ENCODE measurements around the gene FCHO2. TPM values are rescaled to one million over a fixed set of nuclear protein-coding genes. Genes with fewer than 3 reads are reported as not detected.

The FCHO2 gene
- total RNA-seq, 1 donor from 2014 or later = 17.7 TPM

DNA sequence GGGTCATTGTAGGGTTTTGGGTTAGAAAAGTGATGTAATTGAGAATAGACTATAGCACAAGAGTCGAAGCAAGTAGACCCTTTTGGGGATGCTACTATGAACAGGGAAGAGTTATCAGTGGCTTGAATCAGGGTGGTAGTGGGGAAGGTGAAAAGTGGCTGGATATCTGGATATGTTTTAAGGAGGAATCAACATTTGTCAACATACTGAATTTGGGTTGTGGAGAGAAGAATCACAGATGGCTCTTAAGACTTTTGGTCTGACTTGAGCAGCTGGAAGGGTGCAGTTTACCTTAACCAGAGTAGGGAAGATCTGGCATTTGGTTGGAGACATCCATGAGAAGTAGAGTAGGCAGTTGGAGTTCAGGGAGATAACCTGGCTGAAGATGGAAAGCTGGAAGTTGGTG is 38.5 kb upstream of the FCHO2 start:
- H3K4me1 Mint-ChIP-seq = no peaks in the 10 kb centered on the region
- H3K27ac ChIP-seq = no peak overlapping the region
- H3K4me3 Mint-ChIP-seq = no peak overlapping the region
- H3K9me3 ChIP-seq (ENCODE audit: low read depth) = no peaks in the 10 kb centered on the region
- DNase-seq (ENCODE audit: low spot score) = no peak
- H3K27me3 ChIP-seq = no peaks in the 10 kb centered on the region
- H3K4me1 ChIP-seq = no peaks in the 10 kb centered on the region
- peaks cover 6% of the 10 kb centered on the region for H3K36me3 ChIP-seq
- H3K27ac Mint-ChIP-seq = no peak overlapping the region
- H3K9ac ChIP-seq = no peak overlapping the region
- H3K36me3 Mint-ChIP-seq = peaks cover 3% of the 10 kb centered on the region
- no peaks in the 10 kb centered on the region for H4K20me1 ChIP-seq (ENCODE audit: low read depth)
- TF ChIP-seq, protein P1, sequence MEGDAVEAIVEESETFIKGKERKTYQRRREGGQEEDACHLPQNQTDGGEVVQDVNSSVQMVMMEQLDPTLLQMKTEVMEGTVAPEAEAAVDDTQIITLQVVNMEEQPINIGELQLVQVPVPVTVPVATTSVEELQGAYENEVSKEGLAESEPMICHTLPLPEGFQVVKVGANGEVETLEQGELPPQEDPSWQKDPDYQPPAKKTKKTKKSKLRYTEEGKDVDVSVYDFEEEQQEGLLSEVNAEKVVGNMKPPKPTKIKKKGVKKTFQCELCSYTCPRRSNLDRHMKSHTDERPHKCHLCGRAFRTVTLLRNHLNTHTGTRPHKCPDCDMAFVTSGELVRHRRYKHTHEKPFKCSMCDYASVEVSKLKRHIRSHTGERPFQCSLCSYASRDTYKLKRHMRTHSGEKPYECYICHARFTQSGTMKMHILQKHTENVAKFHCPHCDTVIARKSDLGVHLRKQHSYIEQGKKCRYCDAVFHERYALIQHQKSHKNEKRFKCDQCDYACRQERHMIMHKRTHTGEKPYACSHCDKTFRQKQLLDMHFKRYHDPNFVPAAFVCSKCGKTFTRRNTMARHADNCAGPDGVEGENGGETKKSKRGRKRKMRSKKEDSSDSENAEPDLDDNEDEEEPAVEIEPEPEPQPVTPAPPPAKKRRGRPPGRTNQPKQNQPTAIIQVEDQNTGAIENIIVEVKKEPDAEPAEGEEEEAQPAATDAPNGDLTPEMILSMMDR (IDR thresholded peaks at IDR 0.05) = no peak
- TF ChIP-seq EZH2phosphoT487 (IDR thresholded peaks at IDR 0.05) (no peak), EZH2 (IDR thresholded peaks at IDR 0.05) (no peak)
- no peaks in the 10 kb centered on the region for H3K79me2 ChIP-seq (ENCODE audit: low read depth)
- H3K27me3 Mint-ChIP-seq (ENCODE audit: insufficient read depth, low read depth) = no peaks in the 10 kb centered on the region
- no peak overlapping the region for H3K4me3 ChIP-seq
- H3K9me3 Mint-ChIP-seq = no peaks in the 10 kb centered on the region
- H3K4me2 ChIP-seq = no peak overlapping the region
- peaks cover 14% of the 10 kb centered on the region for H3F3A ChIP-seq (ENCODE audit: low read depth)
- no peak overlapping the region for H2AFZ ChIP-seq (replicated peaks)

DNA sequence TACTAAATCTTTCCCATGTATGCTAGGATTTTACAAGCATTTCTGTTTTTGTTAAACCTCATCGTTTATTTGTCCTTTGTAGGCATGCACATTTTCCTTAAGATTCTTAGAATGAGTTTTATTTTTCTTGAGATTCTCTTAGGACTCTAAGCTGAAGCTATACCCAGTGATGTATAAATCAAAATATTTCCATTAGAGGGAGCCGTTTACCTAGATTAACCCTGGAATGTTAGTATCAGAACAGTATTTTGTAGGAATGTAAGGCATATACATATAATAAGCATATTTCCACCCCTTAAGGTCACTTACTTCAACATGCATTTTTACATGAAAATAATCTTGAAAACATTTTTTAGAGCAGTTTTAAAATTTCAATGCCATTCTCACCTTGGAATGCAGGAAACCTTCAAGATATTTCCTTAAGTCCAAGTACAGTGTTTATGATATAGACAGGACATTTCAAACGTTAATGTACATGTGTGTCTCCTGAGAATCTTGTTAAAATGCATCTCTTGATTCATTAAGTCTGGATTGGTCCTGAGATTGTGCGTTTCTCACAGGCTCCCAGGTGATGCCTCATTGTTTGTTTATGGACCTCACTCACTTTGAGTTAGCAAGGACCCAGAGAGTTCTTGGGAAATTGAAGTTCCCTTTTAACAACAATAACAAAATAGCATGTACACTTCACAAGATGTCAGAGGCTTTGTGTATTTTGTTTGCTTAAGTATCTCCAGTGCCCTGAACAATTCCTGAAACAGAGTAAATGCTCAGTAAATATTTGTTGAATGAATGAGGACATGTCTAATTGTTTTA is 34.9 kb upstream of the FCHO2 start:
- peak; percentile 8 for DNase-seq (ENCODE audit: low spot score)
- H3K4me3 ChIP-seq = no peak overlapping the region
- TF ChIP-seq, protein P1 (IDR thresholded peaks at IDR 0.05) = peak; percentile 53
- no peak for TF ChIP-seq EZH2phosphoT487 (IDR thresholded peaks at IDR 0.05)
- no peak for TF ChIP-seq EZH2 (IDR thresholded peaks at IDR 0.05)
- no peaks in the 10 kb centered on the region for H3K36me3 ChIP-seq
- no peaks in the 10 kb centered on the region for H3K9me3 ChIP-seq (ENCODE audit: low read depth)
- no peaks in the 10 kb centered on the region for H3K4me1 ChIP-seq
- Mint-ChIP-seq H3K4me3 (no peak overlapping the region), H3K4me1 (no peaks in the 10 kb centered on the region), H3K27me3 (ENCODE audit: insufficient read depth, low read depth) (no peaks in the 10 kb centered on the region), H3K27ac (no peak overlapping the region), H3K9me3 (peaks cover under 1% of the 10 kb centered on the region), H3K36me3 (no peaks in the 10 kb centered on the region)
- H3K27me3 ChIP-seq = no peaks in the 10 kb centered on the region
- no peak overlapping the region for H3K4me2 ChIP-seq
- no peak overlapping the region for H2AFZ ChIP-seq (replicated peaks)
- H4K20me1 ChIP-seq (ENCODE audit: low read depth) = no peaks in the 10 kb centered on the region
- no peak overlapping the region for H3K9ac ChIP-seq
- H3F3A ChIP-seq (ENCODE audit: low read depth) = peaks cover 14% of the 10 kb centered on the region
- no peaks in the 10 kb centered on the region for H3K79me2 ChIP-seq (ENCODE audit: low read depth)
- H3K27ac ChIP-seq = no peak overlapping the region

DNA sequence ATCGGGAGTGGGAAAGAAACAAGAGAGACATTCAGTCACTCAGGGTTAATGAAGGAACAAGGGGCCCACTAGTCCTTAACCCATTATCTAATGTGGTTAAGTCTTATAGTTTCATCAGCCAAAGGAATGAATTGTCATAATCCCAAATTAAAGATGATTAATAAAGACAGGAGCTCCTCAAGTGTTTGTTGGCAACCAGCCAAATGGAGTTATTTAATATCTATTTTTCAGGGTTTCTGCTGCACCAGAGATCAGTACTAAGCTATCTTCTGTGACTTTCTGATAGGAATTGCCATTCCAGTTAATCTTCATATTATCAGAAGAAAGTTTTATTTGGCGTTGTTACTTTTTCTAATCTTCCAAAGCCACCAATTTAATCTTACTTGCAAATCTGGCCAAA is 34.0 kb upstream of the FCHO2 start:
- Histone ChIP-seq H3K9me3 (ENCODE audit: low read depth) (no peaks in the 10 kb centered on the region), H3K27me3 (no peaks in the 10 kb centered on the region), H3K4me1 (no peaks in the 10 kb centered on the region), H3K36me3 (no peaks in the 10 kb centered on the region), H3F3A (ENCODE audit: low read depth) (peaks cover 7% of the 10 kb centered on the region), H3K4me2 (no peak overlapping the region), H3K27ac (no peak overlapping the region), H3K79me2 (ENCODE audit: low read depth) (no peaks in the 10 kb centered on the region), H3K4me3 (no peak overlapping the region), H2AFZ (replicated peaks) (no peak overlapping the region), H3K9ac (no peak overlapping the region), H4K20me1 (ENCODE audit: low read depth) (no peaks in the 10 kb centered on the region)
- peaks cover 2% of the 10 kb centered on the region for H3K36me3 Mint-ChIP-seq
- H3K9me3 Mint-ChIP-seq = peaks cover 7% of the 10 kb centered on the region
- no peaks in the 10 kb centered on the region for H3K4me1 Mint-ChIP-seq
- H3K27ac Mint-ChIP-seq = no peak overlapping the region
- H3K27me3 Mint-ChIP-seq (ENCODE audit: insufficient read depth, low read depth) = peaks cover 6% of the 10 kb centered on the region
- DNase-seq (ENCODE audit: low spot score) = no peak
- H3K4me3 Mint-ChIP-seq = no peak overlapping the region
- TF ChIP-seq EZH2 (IDR thresholded peaks at IDR 0.05) = no peak
- TF ChIP-seq, protein P1 (IDR thresholded peaks at IDR 0.05) = no peak
- no peak for TF ChIP-seq EZH2phosphoT487 (IDR thresholded peaks at IDR 0.05)

Data from neural progenitor cell (in vitro differentiated cells).